Measurements from ENCODE around the gene RPAIN.

RPAIN gene

DNA sequence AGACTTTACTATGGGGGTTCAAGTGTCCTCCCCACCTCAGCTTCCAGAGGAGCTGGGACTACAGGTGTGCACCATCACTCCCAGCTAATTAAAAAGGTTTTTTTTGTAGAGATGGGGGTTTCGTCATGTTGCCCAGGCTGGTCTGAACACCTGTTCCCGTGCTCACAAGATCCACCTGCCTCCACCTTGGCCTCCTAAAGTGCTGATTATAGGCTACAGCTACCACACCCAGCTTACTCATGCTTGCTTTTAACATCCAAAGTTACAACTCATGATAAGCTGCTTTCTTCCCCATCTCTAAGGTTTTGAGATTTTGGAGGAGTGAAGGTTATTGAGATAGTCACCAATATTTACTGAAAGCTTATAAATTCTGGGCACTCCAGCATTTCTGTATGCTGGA is 3.1 kb upstream of the RPAIN start:
- TF ChIP-seq, protein P1, sequence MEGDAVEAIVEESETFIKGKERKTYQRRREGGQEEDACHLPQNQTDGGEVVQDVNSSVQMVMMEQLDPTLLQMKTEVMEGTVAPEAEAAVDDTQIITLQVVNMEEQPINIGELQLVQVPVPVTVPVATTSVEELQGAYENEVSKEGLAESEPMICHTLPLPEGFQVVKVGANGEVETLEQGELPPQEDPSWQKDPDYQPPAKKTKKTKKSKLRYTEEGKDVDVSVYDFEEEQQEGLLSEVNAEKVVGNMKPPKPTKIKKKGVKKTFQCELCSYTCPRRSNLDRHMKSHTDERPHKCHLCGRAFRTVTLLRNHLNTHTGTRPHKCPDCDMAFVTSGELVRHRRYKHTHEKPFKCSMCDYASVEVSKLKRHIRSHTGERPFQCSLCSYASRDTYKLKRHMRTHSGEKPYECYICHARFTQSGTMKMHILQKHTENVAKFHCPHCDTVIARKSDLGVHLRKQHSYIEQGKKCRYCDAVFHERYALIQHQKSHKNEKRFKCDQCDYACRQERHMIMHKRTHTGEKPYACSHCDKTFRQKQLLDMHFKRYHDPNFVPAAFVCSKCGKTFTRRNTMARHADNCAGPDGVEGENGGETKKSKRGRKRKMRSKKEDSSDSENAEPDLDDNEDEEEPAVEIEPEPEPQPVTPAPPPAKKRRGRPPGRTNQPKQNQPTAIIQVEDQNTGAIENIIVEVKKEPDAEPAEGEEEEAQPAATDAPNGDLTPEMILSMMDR (conservative IDR thresholded peaks at IDR 0.05), result no peak
- H3K27ac ChIP-seq, result peak overlapping the region; percentile 90; the same call in 1 of the 2 replicates

DNA sequence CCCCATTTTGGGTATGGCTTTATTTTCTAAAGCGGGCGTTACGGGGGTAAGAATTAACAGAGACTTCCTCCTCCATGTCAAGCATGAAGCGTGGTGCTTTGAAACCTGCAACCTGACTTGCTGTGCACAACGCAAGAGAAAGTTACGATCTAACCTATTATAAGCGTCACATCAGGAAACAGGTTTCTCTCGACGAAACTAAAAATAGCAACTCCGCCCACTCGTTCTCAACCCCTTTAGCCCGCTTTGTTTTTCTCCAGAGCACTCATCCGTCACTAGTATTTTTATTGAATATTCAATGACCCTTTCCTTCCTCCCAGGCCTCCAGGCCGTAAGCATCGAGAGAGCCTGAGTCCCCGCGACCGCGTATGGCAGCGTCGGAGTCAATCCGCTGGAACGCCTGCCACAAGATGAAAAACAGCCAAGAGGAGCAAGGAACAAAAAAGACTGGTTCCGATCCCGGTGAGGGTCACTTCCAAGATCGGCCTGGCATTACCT is 1.1 kb upstream of the RPAIN start:
- TF ChIP-seq, protein P1 (conservative IDR thresholded peaks at IDR 0.05), result no peak
- peak overlapping the region; percentile 90 for H3K27ac ChIP-seq

DNA sequence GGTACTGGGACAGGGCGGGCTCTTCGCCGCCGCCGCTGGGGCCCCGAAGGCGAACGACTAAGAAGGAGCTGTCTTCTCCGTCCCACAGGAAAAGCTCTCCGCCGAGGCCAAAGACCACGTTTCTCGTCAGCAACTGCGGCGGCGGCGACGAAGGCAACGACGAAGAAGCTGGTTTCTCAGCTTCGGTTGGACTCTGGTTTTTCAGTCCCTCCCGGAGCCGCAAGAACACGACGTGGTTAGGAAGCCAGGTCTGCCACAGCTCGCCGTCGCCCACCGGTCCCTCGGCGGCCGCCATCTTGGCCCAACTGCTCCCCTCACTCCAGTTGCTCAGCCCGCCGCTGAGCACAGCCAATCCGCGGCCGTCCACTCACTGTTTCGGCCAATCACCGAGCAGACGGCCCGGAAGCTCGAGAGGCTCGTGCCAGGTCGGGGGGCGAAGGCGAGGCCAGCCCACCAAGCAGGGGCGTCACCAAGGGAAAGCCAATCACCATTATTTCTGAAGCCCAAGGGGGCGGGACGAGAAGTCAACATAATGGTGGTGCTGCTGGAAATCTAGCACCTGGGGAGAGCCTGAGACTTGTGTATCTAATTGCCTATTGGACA is 525 bp upstream of the RPAIN start, which contains the start of gene NUP88:
Gene NUP88 (minus strand): TSS at position 307 of the 603 bp plus-strand sequence. CDS start 12 bp downstream, at position 295.
- H3K27ac ChIP-seq, result peak within 1 kb of the TSS; percentile 90

DNA sequence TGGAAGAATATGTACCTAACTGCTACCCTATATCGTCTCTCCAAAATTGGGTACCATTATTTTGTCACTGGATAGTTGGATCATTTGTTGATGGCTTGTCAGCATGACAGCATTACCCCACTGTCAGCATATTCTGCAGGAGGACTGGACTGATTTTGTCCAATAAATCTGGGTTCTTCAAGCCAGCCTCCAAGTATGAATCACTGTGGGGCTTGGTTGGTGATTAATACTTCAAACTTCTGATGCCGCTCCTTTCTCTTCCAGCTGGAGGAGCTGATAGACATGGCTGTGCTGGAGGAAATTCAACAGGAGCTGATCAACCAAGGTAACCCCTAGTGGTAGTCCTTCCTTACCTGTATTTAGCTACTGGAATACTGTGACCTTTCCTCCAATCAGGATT is 2.5 kb downstream of the RPAIN start:
- TF ChIP-seq, protein P1 (conservative IDR thresholded peaks at IDR 0.05), result no peak
- H3K27ac ChIP-seq, result no peak overlapping the region

More for the DNA sequence above, 525 bp upstream of the RPAIN start, which contains the start of gene NUP88:
- TF ChIP-seq, protein P1 (conservative IDR thresholded peaks at IDR 0.05), result no peak

DNA sequence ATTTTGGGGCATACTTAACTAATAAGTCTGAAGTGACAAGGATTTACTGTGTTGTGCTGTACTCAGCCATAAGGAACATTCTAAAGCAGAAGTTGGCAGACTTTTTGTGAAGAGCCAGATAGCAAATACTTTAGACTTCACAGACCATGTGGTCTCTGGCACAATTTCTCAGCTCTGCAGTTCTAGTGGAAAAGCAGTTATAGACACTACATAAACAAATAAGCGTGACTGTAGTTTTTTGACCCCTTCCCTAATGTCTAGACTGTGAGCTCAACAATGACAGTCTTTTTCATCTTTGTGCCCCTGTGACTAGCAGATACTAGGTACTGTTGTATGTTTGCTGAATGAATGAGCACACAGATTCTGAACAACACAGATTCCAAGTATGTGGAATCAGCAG is 4.9 kb downstream of the RPAIN start:
- TF ChIP-seq, protein P1 (conservative IDR thresholded peaks at IDR 0.05), result no peak
- H3K27ac ChIP-seq, result no peak overlapping the region

DNA sequence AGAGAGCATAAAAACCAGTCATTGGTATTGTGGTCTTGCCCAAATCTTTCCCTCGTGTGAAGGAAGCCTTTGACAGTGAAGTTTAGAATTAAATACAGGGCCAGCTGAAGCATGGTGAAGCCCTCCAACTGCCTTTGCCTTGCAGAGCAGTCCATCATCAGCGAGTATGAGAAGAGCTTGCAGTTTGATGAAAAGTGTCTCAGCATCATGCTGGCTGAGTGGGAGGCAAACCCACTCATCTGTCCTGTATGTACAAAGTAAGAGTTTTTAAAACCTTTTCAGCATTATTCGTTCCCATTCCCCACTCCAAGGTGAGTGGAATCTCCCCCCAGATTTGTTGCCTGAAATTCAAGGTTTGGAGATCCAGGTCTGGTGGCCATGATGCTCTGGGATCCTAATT is 5.8 kb downstream of the RPAIN start:
- H3K27ac ChIP-seq, result no peak overlapping the region
- TF ChIP-seq, protein P1 (conservative IDR thresholded peaks at IDR 0.05), result no peak

DNA sequence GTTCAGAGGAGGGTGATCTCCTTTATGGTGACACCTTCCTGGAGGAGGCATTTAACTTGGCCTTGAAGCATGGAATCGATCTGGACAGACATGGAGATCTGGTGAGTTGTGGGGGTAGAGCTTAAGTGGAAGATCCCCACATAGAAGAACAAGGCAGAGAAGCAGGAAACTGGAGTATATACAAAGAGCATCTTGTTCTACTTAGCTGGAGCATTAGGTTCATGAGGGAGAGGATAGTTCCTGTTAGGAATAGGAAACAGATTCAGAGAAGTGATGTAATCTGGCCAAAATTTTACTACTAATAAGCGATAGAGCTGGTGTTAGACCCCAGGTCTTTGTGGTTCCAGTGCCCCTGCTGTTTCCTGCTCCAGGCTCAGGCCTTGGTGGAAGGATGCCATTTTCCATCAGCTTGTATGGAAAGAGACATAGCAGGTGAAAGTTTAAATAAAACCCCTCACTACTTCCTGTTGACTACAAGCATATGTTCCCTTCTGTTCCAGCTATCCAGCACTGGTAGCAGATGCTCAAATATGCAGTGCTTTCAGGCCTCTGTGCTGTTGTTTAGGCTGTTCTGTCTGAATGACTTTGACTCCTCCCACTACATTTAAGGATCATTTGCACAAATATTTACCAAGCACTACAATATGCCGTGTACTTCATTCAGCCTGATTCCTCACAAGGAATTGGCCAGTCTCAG is 9.4 kb downstream of the RPAIN start:
- H3K27ac ChIP-seq, result peak overlapping the region; percentile 26; the same call in 1 of the 2 replicates
- TF ChIP-seq, protein P1 (conservative IDR thresholded peaks at IDR 0.05), result no peak
